Astrocyte (in vitro differentiated cells and primary cell): ENCODE results near the gene RGL1.
A peak's percentile ranks its signal among the peaks of the same experiment; 100 is the strongest.

Experiments
- EZH2 ChIP-seq: IDR thresholded peaks from 2 replicates; pipeline ENCODE4 v1.6.1; 2012; ENCODE audit warnings: mild to moderate bottlenecking, low read length, inconsistent platforms; ENCODE audit not compliant: insufficient read depth
- TF ChIP-seq, protein P1 (sequence below): IDR thresholded peaks from 2 replicates; pipeline ENCODE4 v1.5.1; 2011; ENCODE audit warnings: low read depth, mild to moderate bottlenecking, inconsistent platforms, low read length, moderate library complexity; ENCODE audit not compliant: insufficient read depth

DNA sequence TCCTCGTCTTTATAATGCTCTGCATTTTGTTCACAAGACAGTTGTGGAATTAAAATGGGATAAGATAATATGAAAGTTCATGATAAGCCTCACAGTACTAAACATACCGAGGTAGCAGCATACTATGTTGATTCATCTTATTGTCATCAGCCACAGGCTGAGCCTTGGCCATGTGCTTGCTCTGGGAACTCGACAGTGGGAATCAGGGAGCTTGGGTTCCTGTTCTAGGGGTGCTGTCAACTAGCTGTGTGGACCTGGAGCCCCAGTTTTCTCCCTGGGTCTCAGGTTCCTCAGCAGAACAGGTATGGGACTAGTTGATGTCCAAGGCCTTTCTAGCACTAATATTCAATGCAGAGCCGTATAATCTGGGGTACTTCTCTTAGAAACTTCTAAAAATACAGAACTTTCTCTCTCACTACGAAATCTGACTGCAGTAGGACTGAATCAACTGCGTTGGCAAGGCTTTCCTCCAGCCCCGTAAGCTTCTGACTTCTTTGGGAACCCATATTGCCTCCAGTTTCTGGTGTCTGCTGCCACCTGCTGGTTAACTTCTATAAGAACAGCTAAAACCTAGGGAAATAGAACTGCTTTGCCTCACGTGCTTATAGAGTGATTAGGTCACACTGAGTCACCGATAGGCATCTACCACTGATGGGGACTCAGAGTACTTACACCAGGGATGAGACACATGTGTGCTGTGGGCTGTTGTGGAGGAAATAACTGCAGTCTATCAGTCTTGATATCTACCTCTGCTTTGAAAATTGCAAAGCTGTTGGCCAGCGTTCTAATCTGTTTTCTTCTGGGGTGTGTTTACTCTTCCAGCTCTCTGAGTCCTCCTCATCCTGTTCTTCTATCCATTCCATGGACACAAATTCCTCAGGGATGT lies 110.9 kb downstream of the RGL1 start:
- TF ChIP-seq, protein P1, sequence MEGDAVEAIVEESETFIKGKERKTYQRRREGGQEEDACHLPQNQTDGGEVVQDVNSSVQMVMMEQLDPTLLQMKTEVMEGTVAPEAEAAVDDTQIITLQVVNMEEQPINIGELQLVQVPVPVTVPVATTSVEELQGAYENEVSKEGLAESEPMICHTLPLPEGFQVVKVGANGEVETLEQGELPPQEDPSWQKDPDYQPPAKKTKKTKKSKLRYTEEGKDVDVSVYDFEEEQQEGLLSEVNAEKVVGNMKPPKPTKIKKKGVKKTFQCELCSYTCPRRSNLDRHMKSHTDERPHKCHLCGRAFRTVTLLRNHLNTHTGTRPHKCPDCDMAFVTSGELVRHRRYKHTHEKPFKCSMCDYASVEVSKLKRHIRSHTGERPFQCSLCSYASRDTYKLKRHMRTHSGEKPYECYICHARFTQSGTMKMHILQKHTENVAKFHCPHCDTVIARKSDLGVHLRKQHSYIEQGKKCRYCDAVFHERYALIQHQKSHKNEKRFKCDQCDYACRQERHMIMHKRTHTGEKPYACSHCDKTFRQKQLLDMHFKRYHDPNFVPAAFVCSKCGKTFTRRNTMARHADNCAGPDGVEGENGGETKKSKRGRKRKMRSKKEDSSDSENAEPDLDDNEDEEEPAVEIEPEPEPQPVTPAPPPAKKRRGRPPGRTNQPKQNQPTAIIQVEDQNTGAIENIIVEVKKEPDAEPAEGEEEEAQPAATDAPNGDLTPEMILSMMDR: peak; percentile 92
- no peak for TF ChIP-seq EZH2
